GM13976 (cell line): ENCODE measurements around the gene UBN2.
"Not testable (repeated sequence)": the region's sequence is repeated elsewhere in the genome, so short reads cannot be mapped to it uniquely, and the experiment has no call there.

ENCODE experiments used
- DNase-seq: peaks from one replicate; pipeline ENCODE4 v3.0.0; 2012; ENCODE audit warnings: low spot score
- in situ Hi-C: fragments of 300-500 bp; cut with MboI; formaldehyde crosslinking; loops from one replicate; pipeline ENCODE4 v1.12.0; 2022; ENCODE audit warnings: low sequenced_read_pairs, mixed read lengths, inconsistent platforms; ENCODE audit not compliant: unreplicated experiment
- TF ChIP-seq, protein P1 (sequence below): IDR thresholded peaks from 2 replicates; pipeline ENCODE4 v1.5.1; 2012; ENCODE audit warnings: borderline replicate concordance, mild to moderate bottlenecking; ENCODE audit not compliant: insufficient read depth; ENCODE audit errors: extremely low read depth, missing control alignments, control extremely low read depth

UBN2 gene

DNA sequence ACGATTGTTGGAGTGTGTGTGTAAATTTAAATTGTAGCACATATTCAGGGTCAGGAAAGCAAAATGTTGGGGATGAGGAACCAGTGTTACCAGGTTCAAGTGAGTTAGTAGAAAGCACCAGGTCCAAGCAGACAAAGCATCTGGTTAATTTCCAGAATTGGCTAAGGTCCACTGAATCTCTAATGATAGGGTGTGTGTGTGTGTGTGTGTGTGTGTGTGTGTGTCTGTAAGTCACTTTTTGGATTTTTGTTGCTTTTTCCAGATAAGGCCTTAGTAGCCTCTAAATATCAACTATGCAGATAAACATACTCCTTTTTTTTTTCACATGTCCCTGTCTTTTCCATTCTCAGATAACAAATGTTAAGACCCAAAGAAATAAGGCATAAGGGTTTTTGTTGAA is 73.5 kb downstream of the UBN2 start:
- DNase-seq, result no peak
- in situ Hi-C loops, result no loop called here
- TF ChIP-seq, protein P1, sequence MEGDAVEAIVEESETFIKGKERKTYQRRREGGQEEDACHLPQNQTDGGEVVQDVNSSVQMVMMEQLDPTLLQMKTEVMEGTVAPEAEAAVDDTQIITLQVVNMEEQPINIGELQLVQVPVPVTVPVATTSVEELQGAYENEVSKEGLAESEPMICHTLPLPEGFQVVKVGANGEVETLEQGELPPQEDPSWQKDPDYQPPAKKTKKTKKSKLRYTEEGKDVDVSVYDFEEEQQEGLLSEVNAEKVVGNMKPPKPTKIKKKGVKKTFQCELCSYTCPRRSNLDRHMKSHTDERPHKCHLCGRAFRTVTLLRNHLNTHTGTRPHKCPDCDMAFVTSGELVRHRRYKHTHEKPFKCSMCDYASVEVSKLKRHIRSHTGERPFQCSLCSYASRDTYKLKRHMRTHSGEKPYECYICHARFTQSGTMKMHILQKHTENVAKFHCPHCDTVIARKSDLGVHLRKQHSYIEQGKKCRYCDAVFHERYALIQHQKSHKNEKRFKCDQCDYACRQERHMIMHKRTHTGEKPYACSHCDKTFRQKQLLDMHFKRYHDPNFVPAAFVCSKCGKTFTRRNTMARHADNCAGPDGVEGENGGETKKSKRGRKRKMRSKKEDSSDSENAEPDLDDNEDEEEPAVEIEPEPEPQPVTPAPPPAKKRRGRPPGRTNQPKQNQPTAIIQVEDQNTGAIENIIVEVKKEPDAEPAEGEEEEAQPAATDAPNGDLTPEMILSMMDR, result no peak

DNA sequence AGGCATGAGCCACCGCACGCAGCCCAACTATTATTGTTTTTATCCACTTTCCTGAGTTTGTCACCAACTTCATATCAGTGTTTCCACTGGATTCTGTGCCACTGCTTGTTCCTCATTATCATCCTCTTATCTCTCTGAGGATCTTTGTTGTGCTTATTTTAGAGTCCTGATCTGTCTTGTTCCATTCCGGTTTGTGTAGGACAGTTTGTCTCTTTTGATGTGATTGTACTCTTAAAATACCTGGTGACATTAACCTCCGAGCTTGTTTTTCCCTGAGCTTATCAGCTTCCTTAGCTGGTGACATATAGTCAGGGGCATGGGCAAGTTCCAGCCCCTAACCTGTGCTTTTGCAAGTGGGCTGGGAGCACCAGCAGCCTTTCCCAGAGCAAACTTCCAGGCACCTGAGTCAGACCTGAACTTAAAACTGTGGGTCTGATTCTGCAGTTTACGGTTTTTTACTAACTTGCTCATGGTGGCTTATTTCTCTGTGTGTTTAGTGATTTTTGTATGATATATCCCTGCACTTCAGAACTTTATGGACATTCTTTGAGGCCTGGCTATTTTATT is 87.0 kb downstream of the UBN2 start:
- DNase-seq, result no peak
- TF ChIP-seq, protein P1, result no peak
- in situ Hi-C loops, result no loop called here

DNA sequence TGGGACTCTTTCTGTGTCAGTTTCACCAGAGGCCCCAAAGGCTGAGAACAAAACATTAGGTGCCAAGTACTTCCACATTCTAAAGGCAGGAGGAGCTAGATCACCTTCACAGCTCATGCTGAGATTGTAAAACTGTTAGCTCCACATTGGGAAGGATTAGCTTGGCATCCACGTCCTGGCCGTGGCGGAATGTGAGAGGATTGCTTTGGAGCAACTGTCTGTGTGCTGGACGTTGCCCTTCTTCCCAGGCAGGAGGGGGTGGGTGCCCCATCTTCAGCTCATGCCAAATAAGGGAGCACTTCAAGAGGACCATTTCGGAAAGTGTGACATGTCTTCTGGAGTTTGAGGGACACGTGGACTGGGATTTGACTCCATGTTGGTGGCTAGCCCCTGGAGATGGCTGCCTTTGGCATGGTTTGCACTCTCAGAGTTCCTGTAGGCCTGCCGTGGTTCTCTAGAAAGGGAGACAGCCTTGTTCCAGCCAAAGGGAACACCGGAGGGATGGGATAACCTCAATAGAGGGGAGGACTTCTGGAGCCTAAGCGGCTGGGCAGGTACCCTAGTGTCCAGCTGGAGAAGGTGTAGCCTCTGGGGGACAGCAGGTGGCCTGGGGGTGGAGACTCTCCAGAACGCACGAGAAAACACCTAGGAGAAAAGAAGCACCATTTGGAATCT is 90.2 kb downstream of the UBN2 start:
- DNase-seq, result peak; percentile 27
- TF ChIP-seq, protein P1, result peak; percentile 34
- in situ Hi-C loops, result no loop called here

DNA sequence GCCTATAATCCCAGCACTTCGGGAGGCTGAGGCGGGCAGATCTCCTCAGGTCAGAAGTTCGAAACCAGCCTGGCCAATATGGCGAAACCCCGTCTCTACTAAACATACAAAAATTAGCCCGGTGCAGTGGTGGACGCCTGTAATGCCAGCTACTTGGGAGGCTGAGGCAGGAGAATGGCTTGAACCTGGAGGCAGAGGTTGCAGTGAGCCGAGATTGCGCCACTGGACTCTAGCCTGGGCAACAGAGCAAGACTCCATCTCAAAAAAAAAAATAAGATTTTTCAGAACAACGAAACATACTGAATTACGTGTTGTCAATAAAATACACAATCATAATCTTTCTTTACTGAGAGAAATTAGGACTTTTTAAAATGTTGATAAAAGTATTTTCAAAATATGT is 93.7 kb downstream of the UBN2 start:
- DNase-seq, in situ Hi-C loops: not testable (repeated sequence)

DNA sequence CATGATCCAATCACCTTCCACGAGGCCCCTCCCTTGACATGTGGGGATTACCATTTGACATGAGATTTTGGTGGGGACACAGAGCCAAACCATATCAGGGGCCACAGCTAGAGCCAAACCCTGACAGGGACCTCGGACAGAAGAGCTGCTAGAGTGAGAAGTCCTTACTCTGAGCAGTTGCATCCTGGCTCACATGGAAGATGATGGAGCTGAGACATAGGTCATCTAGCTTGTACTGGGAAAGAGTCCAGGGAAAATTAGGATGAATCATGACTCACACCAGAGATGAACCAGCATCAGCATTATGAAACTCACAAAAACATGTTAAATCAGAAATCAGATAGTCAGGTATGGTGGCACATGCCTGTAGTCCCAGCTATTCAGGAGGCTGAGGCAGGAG is 97.3 kb downstream of the UBN2 start:
- in situ Hi-C loops, result no loop called here
- TF ChIP-seq, protein P1, result no peak
- DNase-seq, result no peak

DNA sequence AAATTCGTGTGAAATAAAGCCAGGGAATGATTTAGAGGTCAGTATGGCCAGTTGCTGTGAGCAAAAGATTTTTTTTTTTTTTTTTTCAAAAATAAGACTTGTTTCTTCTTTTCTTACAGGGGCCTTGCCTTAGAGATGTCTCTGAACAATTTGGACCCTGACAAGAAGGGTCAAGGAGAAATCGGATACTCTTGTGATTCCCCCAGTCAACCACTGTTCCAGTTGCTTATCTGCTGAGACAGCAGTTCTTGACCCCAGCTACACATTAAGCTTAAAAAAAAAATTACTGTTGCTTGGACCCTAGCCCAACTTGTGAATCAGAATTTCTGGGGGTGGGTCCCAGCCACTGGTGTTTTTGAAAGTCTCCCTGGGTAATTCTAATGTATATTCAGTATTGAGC is 98.1 kb downstream of the UBN2 start:
- no peak for DNase-seq
- TF ChIP-seq, protein P1, result no peak
- in situ Hi-C loops, result no loop called here

DNA sequence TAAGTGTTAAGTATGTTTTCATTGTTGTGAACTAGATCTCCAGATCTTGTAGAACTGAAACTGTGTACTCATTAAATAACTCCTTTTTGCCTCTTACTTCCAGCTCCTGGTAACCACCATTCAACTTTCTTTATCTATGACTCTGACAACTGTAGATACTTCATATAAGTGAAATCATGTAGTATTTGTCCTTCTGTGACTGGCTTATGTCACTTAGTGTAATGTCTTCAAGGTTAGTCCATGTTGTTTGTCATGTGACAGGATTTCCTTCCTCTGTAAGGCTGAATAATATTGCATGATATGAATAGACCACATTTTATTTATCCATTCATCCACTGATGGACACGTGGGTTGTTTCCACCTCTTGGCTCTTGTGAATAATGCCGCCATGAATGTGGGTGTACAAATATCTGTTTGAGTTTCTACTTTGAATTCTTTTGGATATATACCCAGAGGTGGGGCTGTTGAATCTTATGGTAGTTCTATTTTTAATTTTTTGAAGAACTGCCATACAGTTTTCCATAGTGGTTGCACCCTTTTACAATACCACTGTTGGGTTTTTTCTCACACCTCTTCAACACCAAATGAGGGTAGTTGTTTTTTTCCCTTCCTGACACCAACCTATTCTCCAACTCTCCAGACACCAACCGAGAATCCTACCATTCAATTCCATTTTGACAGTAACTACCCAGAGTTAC is 99.4 kb downstream of the UBN2 start:
- in situ Hi-C loops, result no loop called here
- DNase-seq, result no peak
- TF ChIP-seq, protein P1, result no peak
